ENCODE data around the gene HSPA2. TPM values are rescaled to one million over a fixed set of nuclear protein-coding genes. Genes with fewer than 3 reads are reported as not detected.

The HSPA2 gene
- total RNA-seq, 4 donors from 2014 or later, result 138 to 388 (median 225) TPM

- Histone ChIP-seq H3K9me3 (no peaks in the 10 kb centered on the region), H3K4me3 (no peak overlapping the region), H3K36me3 (peaks cover 0 to 15% of the 10 kb centered on the region in 2 donors), H3K27me3 (no peaks in the 10 kb centered on the region), H3K4me1 (peaks cover 0 to 25% (median 9%) of the 10 kb centered on the region in 3 donors), H3K27ac (peak overlapping the region in 2 of 4 donors; percentile 50 to 74)
- no peak for ATAC-seq
- TF ChIP-seq POLR2AphosphoS5 (IDR thresholded peaks at IDR 0.05) (no peak), EP300 (IDR thresholded peaks at IDR 0.05) (no peak), POLR2A (IDR thresholded peaks at IDR 0.05) (no peak)
- TF ChIP-seq, protein P1, sequence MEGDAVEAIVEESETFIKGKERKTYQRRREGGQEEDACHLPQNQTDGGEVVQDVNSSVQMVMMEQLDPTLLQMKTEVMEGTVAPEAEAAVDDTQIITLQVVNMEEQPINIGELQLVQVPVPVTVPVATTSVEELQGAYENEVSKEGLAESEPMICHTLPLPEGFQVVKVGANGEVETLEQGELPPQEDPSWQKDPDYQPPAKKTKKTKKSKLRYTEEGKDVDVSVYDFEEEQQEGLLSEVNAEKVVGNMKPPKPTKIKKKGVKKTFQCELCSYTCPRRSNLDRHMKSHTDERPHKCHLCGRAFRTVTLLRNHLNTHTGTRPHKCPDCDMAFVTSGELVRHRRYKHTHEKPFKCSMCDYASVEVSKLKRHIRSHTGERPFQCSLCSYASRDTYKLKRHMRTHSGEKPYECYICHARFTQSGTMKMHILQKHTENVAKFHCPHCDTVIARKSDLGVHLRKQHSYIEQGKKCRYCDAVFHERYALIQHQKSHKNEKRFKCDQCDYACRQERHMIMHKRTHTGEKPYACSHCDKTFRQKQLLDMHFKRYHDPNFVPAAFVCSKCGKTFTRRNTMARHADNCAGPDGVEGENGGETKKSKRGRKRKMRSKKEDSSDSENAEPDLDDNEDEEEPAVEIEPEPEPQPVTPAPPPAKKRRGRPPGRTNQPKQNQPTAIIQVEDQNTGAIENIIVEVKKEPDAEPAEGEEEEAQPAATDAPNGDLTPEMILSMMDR (IDR thresholded peaks at IDR 0.05), result no peak
- 75 to 100% methylated on average over 1 of the region's 1 CpG for WGBS, 2 donors (ENCODE audit: low coverage in 1 of 2)
Observed at GRCh38 chr14:64549016-64549415, 8.5 kb downstream of the HSPA2 start.

DNA sequence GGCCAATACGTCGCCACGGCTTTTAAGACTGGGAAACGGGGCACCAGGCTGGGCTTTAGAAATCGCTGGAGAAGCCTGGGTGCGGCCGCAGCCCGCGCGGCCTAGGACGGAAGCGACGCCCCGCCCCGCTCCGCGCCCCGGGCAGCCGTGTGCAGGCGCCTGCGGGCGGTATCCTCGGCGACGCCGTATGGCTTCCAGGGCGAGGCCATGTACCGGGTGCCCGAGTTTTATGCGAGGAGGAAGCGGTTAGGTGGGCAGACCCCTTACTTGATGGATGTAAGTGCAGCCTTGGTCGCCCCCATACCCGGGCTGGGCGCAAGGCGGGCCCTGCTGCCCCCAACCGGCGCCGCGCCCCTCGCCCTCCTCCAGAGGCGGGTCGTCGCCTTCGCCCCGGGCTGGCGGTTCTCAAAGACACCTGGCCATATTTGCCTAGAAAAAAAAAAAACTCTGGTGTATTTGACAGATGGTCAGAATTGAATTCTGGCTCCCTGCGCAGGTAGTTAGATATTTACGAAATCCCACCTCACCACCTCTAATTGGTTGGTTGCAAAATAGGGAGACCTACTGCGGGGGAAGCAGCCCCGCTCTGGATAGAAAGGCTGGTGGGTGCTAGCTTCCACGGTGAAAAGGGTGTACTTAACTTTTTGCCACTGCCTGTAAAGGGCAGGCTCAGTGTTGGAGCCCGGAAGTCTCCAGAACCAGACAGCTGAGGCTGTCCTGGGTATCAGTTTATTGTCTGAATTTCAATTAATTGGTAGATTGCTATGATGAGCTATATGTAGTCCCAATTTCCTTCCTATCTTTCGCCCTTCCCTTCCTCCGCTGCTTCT, 9.5 kb downstream of the HSPA2 start, which contains the start of gene PPP1R36:
Gene PPP1R36 (plus strand): TSS at position 171 of the 830 bp plus-strand sequence. CDS start 37 bp downstream, at position 208.
- Histone ChIP-seq H3K27ac (peak within 1 kb of the TSS in 2 of 4 donors; percentile 50 to 74), H3K4me1 (peaks cover 0 to 25% (median 9%) of the 10 kb centered on the region in 3 donors), H3K9me3 (no peaks in the 10 kb centered on the region), H3K4me3 (peak within 1 kb of the TSS; percentile 12 to 45), H3K36me3 (peaks cover 0 to 15% of the 10 kb centered on the region in 2 donors), H3K27me3 (no peaks in the 10 kb centered on the region)
- TF ChIP-seq POLR2AphosphoS5 (IDR thresholded peaks at IDR 0.05) (no peak), POLR2A (IDR thresholded peaks at IDR 0.05) (no peak), EP300 (IDR thresholded peaks at IDR 0.05) (no peak)
- TF ChIP-seq, protein P1 (IDR thresholded peaks at IDR 0.05), result no peak
- ATAC-seq, result peak; percentile 77
- WGBS, 2 donors (ENCODE audit: low coverage in 1 of 2), result 25 to 39% methylated on average over 12 to 25 of the region's 54 CpGs

GRCh38 chr14:64550621-64551333, 10.2 kb downstream of the HSPA2 start:
- no peak for ATAC-seq
- no peak for TF ChIP-seq POLR2AphosphoS5 (IDR thresholded peaks at IDR 0.05)
- TF ChIP-seq EP300 (IDR thresholded peaks at IDR 0.05), result no peak
- no peak for TF ChIP-seq POLR2A (IDR thresholded peaks at IDR 0.05)
- TF ChIP-seq, protein P1 (IDR thresholded peaks at IDR 0.05), result no peak
- WGBS, 2 donors (ENCODE audit: low coverage in 1 of 2), result 52 to 62% methylated on average over 7 of the region's 7 CpGs
- Histone ChIP-seq H3K36me3 (peaks cover 0 to 15% of the 10 kb centered on the region in 2 donors), H3K4me1 (peaks cover 0 to 19% (median 9%) of the 10 kb centered on the region in 3 donors), H3K9me3 (no peaks in the 10 kb centered on the region), H3K27ac (peak overlapping the region in 2 of 4 donors; percentile 50 to 74), H3K4me3 (no peak overlapping the region), H3K27me3 (no peaks in the 10 kb centered on the region)

GRCh38 chr14:64554556-64554955, 14.0 kb downstream of the HSPA2 start:
- H3K4me1 ChIP-seq, result peaks cover 0 to 9% (median 5%) of the 10 kb centered on the region in 3 donors
- H3K4me3 ChIP-seq, result no peak overlapping the region
- no peak overlapping the region for H3K27ac ChIP-seq
- ATAC-seq, result no peak
- no peaks in the 10 kb centered on the region for H3K9me3 ChIP-seq
- WGBS, 2 donors (ENCODE audit: low coverage in 1 of 2), result 68% methylated on average over 2 to 4 of the region's 4 CpGs
- H3K36me3 ChIP-seq, result no peaks in the 10 kb centered on the region
- TF ChIP-seq POLR2AphosphoS5 (IDR thresholded peaks at IDR 0.05) (no peak), EP300 (IDR thresholded peaks at IDR 0.05) (no peak), POLR2A (IDR thresholded peaks at IDR 0.05) (no peak)
- TF ChIP-seq, protein P1 (IDR thresholded peaks at IDR 0.05), result no peak
- no peaks in the 10 kb centered on the region for H3K27me3 ChIP-seq

Measured in gastroesophageal sphincter (tissue), 4 donors.